GM23338 (cell line): Measurements from ENCODE around the gene STOM. TPM values are rescaled to one million over a fixed set of nuclear protein-coding genes. Genes with fewer than 3 reads are reported as not detected.

Experiments used
- ATAC-seq: fragments of 200-7000 bp; cut with Tn5 transposase; 3 replicates; pipeline ENCODE4 v1.9.1; 2020
- DNase-seq: peaks from one replicate; pipeline ENCODE4 v3.0.0-alpha.2; 2015; ENCODE audit warnings: low spot score
- H2AFZ ChIP-seq: fragments of 200-600 bp; sonication (generic); 2 replicates; pipeline ENCODE4 v1.8.0; 2016; ENCODE audit warnings: antibody characterized with exemption, mild to moderate bottlenecking, moderate library complexity
- H3F3A ChIP-seq: fragments of 200-600 bp; sonication (generic); replicated peaks from 2 replicates; pipeline ENCODE4 v1.8.0; 2017; ENCODE audit warnings: antibody characterized with exemption, mixed run types, low read depth
- H3K27ac ChIP-seq: fragments of 200-600 bp; sonication (generic); 2 replicates; pipeline ENCODE4 v1.6.1; 2016; ENCODE audit warnings: low read depth
- H3K27me3 ChIP-seq: fragments of 200-600 bp; sonication (generic); 2 replicates; pipeline ENCODE4 v1.8.0; 2016; ENCODE audit warnings: mild to moderate bottlenecking, mixed run types, moderate library complexity; ENCODE audit not compliant: insufficient read depth
- H3K36me3 ChIP-seq: fragments of 200-600 bp; sonication (generic); 2 replicates; pipeline ENCODE4 v1.8.0; 2016; ENCODE audit warnings: mild to moderate bottlenecking; ENCODE audit not compliant: insufficient read depth
- H3K4me1 ChIP-seq: fragments of 200-600 bp; sonication (generic); 2 replicates; pipeline ENCODE4 v1.8.0; 2016; ENCODE audit warnings: mild to moderate bottlenecking, moderate library complexity; ENCODE audit not compliant: insufficient read depth
- H3K4me2 ChIP-seq: fragments of 200-600 bp; sonication (generic); 2 replicates; pipeline ENCODE4 v1.7.1; 2017; ENCODE audit warnings: mixed run types
- H3K4me3 ChIP-seq: fragments of 200-600 bp; sonication (generic); 2 replicates; pipeline ENCODE4 v1.6.1; 2016; ENCODE audit warnings: mixed run types
- H3K79me2 ChIP-seq: fragments of 200-600 bp; sonication (generic); replicated peaks from 2 replicates; pipeline ENCODE4 v1.8.0; 2017; ENCODE audit warnings: mild to moderate bottlenecking; ENCODE audit not compliant: insufficient read depth
- H3K9me2 ChIP-seq: fragments of 200-600 bp; sonication (generic); 2 replicates; pipeline ENCODE4 v1.8.0; 2017; ENCODE audit not compliant: insufficient read depth
- H4K20me1 ChIP-seq: fragments of 200-600 bp; sonication (generic); replicated peaks from 2 replicates; pipeline ENCODE4 v1.8.0; 2017; ENCODE audit warnings: mild to moderate bottlenecking; ENCODE audit not compliant: insufficient read depth
- H3K27ac Mint-ChIP-seq: 2 replicates; pipeline ENCODE4 v1.8.0; 2020; ENCODE audit warnings: inconsistent platforms, mild to moderate bottlenecking, moderate library complexity, mixed read lengths
- H3K27me3 Mint-ChIP-seq: 3 replicates; pipeline ENCODE4 v1.8.0; 2022; ENCODE audit warnings: low read depth, mild to moderate bottlenecking, moderate library complexity, mixed read lengths, inconsistent platforms; ENCODE audit not compliant: insufficient read depth, poor library complexity
- H3K36me3 Mint-ChIP-seq: 3 replicates; pipeline ENCODE4 v1.8.0; 2021; ENCODE audit warnings: low read depth, mild to moderate bottlenecking, inconsistent platforms, moderate library complexity, mixed read lengths
- H3K4me1 Mint-ChIP-seq: 3 replicates; pipeline ENCODE4 v1.8.0; 2020; ENCODE audit warnings: mild to moderate bottlenecking, inconsistent platforms, mixed read lengths
- H3K4me3 Mint-ChIP-seq: 3 replicates; pipeline ENCODE4 v1.8.0; 2021; ENCODE audit warnings: moderate library complexity, mild to moderate bottlenecking, inconsistent platforms, mixed read lengths
- H3K9me3 Mint-ChIP-seq: 3 replicates; pipeline ENCODE4 v1.8.0; 2020; ENCODE audit warnings: moderate library complexity, mild to moderate bottlenecking, inconsistent platforms, mixed read lengths
- CREB1 ChIP-seq: fragments of 250-450 bp; sonication (Bioruptor Pico); IDR thresholded peaks from 2 replicates; pipeline ENCODE4 v1.5.0; 2020; ENCODE audit warnings: low read depth, mild to moderate bottlenecking, moderate library complexity
- CTCF ChIP-seq, 2 experiments: fragments of 200-600 bp in 1 of 2; sonication (generic) in 1 of 2; conservative IDR thresholded peaks; 2 replicates each; pipeline versions ENCODE4 v1.5.1 to v1.6.1; 2016 to 2017; ENCODE audit warnings: antibody characterized with exemption in 2 of 2, low read depth in 2 of 2, mild to moderate bottlenecking in 2 of 2, moderate library complexity in 1 of 2
- ETS1 ChIP-seq: IDR thresholded peaks from 2 replicates; pipeline ENCODE4 v1.6.1; 2016; ENCODE audit warnings: antibody characterized with exemption
- EZH2 ChIP-seq: fragments of 200-600 bp; sonication (generic); IDR thresholded peaks from one replicate; pipeline ENCODE4 v1.8.0; 2017; ENCODE audit warnings: antibody characterized with exemption, mild to moderate bottlenecking, low read depth; ENCODE audit not compliant: unreplicated experiment
- EZH2phosphoT487 ChIP-seq: fragments of 200-600 bp; sonication (generic); IDR thresholded peaks from one replicate; pipeline ENCODE4 v1.8.1; 2018; ENCODE audit warnings: antibody characterized with exemption; ENCODE audit not compliant: unreplicated experiment
- JUNB ChIP-seq: IDR thresholded peaks from one replicate; pipeline ENCODE4 v1.6.1; 2016; ENCODE audit warnings: antibody characterized with exemption; ENCODE audit not compliant: unreplicated experiment
- NANOG ChIP-seq: IDR thresholded peaks from 2 replicates; pipeline ENCODE4 v1.6.1; 2016; ENCODE audit warnings: antibody characterized with exemption, borderline replicate concordance
- POLR2AphosphoS5 ChIP-seq: IDR thresholded peaks from 2 replicates; pipeline ENCODE4 v1.6.1; 2016; ENCODE audit warnings: antibody characterized with exemption, low read depth
- REST ChIP-seq: IDR thresholded peaks from one replicate; pipeline ENCODE4 v1.6.1; 2018; ENCODE audit warnings: antibody characterized with exemption; ENCODE audit not compliant: unreplicated experiment
- STAT1 ChIP-seq: IDR thresholded peaks from one replicate; pipeline ENCODE4 v1.6.1; 2016; ENCODE audit warnings: antibody characterized with exemption; ENCODE audit not compliant: unreplicated experiment
- ZNF114 ChIP-seq: fragments of 250-450 bp; sonication (Bioruptor Pico); IDR thresholded peaks from 2 replicates; pipeline ENCODE4 v1.5.0; 2020; ENCODE audit warnings: mild to moderate bottlenecking, moderate library complexity
- ZNF331 ChIP-seq: fragments of 250-450 bp; sonication (Bioruptor Pico); IDR thresholded peaks from 2 replicates; pipeline ENCODE4 v1.5.0; 2020; ENCODE audit warnings: low read depth, mild to moderate bottlenecking, moderate library complexity
- ZNF462 ChIP-seq: fragments of 250-450 bp; sonication (Bioruptor Pico); IDR thresholded peaks from 2 replicates; pipeline ENCODE4 v1.5.0; 2020; ENCODE audit warnings: mild to moderate bottlenecking, moderate library complexity
- polyA plus RNA-seq: library from polyadenylated mRNA; unstranded; fragments of >200 nt; fragmentation: Nextera tagmentation; extraction: Ambion mirVana; gene quantifications from 2 replicates; pipeline ENCODE4 v1.2.1, GENCODE V29; 2016
- total RNA-seq: library from RNA; depleted of rRNA; stranded (reverse); fragments of >200 nt; shearing (Covaris generic); gene quantifications from 2 replicates; pipeline ENCODE4 v1.2.3, GENCODE V29; 2014

The STOM gene
- total and polyA plus RNA-seq, 2 experiments from 2014 or later = 29.4 to 51.1 TPM

GRCh38 chr9:121295662-121296191, 74.3 kb downstream of the STOM start:
- H3K4me3 ChIP-seq = no peak overlapping the region
- H3K27ac ChIP-seq = no peak overlapping the region
- no peak overlapping the region for H3K27ac Mint-ChIP-seq
- no peaks in the 10 kb centered on the region for H3K79me2 ChIP-seq
- H3F3A ChIP-seq = 0 out of 2 replicates have a peak, but pooled peaks cover 8% of the 10 kb centered on the region
- no peaks in the 10 kb centered on the region for H3K9me3 Mint-ChIP-seq
- H3K4me3 Mint-ChIP-seq = no peak overlapping the region
- H3K4me1 ChIP-seq = peaks cover 16% of the 10 kb centered on the region
- H3K36me3 Mint-ChIP-seq = peaks cover 7% of the 10 kb centered on the region; the same call in 1 of the 3 replicates
- no peak for ATAC-seq
- H3K36me3 ChIP-seq = no peaks in the 10 kb centered on the region
- peaks cover 14% of the 10 kb centered on the region for H3K27me3 ChIP-seq
- no peak overlapping the region for H2AFZ ChIP-seq
- TF ChIP-seq ETS1 (no peak), ZNF462 (no peak), POLR2AphosphoS5 (no peak), CREB1 (CRISPR knock-in tag) (no peak), ZNF114 (CRISPR knock-in tag) (no peak), EZH2 (no peak), NANOG (no peak), ZNF331 (CRISPR knock-in tag) (no peak), JUNB (no peak), REST (no peak), STAT1 (no peak), EZH2phosphoT487 (no peak), CTCF (conservative IDR thresholded peaks at IDR 0.05; ENCODE audit: low read depth in 2 of 2) (no peak)
- H3K4me2 ChIP-seq = no peak overlapping the region
- no peaks in the 10 kb centered on the region for H3K9me2 ChIP-seq
- no peak for DNase-seq
- H4K20me1 ChIP-seq = no peaks in the 10 kb centered on the region; the same call in 1 of the 2 replicates
- peaks cover 13% of the 10 kb centered on the region for H3K27me3 Mint-ChIP-seq
- peaks cover 29% of the 10 kb centered on the region for H3K4me1 Mint-ChIP-seq
